Fibroblast of villous mesenchyme (primary cell): Measurements from ENCODE around the gene ZNF511. TPM values are rescaled to one million over a fixed set of nuclear protein-coding genes. Genes with fewer than 3 reads are reported as not detected.

Experiments
- DNase-seq: peaks from one replicate; pipeline ENCODE4 v3.0.0-alpha.2; 2010; ENCODE audit warnings: low read depth
- H3K4me3 ChIP-seq: 2 replicates; pipeline ENCODE4 v1.5.1; 2011; ENCODE audit warnings: low read depth, mild to moderate bottlenecking, low read length
- total RNA-seq: library from RNA; depleted of rRNA; stranded (reverse); fragments of >200 nt; gene quantifications from 2 replicates; pipeline ENCODE4 v1.2.3, GENCODE V29; 2012
- TF ChIP-seq, protein P1 (sequence below): IDR thresholded peaks from 2 replicates; pipeline ENCODE4 v1.5.1; 2012; ENCODE audit warnings: low read depth, mild to moderate bottlenecking, low read length; ENCODE audit not compliant: insufficient read depth

ZNF511 gene
- total RNA-seq, 1 donor: 21.2 TPM

DNA sequence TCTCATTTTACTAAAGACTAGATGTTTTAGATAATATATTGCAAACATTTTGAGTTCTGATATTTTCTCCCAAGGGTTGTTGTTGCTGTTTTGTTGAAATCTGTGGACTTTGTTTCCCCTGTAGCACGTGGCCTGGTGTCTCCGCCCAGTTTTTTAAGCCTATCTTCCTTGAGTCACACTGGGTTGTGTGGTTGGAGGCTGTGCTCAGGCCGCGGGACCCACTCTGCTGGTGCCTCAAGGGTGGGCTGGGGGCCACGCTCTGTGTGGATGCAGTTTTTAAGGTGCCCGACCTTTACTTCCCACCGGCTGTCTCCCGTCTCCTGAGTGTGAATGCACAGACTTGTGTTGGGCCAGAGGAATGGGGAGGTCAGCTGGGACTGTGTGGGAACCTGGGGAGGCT lies 34.2 kb downstream of the ZNF511 start:
- TF ChIP-seq, protein P1, sequence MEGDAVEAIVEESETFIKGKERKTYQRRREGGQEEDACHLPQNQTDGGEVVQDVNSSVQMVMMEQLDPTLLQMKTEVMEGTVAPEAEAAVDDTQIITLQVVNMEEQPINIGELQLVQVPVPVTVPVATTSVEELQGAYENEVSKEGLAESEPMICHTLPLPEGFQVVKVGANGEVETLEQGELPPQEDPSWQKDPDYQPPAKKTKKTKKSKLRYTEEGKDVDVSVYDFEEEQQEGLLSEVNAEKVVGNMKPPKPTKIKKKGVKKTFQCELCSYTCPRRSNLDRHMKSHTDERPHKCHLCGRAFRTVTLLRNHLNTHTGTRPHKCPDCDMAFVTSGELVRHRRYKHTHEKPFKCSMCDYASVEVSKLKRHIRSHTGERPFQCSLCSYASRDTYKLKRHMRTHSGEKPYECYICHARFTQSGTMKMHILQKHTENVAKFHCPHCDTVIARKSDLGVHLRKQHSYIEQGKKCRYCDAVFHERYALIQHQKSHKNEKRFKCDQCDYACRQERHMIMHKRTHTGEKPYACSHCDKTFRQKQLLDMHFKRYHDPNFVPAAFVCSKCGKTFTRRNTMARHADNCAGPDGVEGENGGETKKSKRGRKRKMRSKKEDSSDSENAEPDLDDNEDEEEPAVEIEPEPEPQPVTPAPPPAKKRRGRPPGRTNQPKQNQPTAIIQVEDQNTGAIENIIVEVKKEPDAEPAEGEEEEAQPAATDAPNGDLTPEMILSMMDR: no peak
- DNase-seq: no peak
- no peak overlapping the region for H3K4me3 ChIP-seq

GRCh38 chr10:133343558-133343957 lies 34.8 kb downstream of the ZNF511 start:
- TF ChIP-seq, protein P1: no peak
- DNase-seq: no peak
- H3K4me3 ChIP-seq: no peak overlapping the region

DNA sequence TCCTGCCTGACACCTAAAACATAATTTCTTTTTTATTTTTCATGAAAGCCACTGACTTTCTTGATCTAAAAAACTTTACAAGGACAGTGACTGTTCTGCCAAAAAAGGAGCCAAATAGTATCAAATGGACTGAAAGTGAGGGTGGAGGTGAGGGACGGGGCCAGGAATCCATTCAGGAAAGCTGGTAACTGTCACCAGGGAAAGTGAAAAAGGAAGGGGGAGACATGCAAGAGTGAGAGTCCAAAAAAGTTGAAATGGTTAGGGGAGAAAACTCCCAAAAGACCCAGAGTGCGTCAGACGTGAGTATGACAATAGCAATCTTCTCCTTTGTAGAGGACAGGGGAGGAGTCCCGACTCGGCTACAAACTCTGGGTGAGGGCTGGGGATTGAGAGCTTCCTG lies 35.5 kb downstream of the ZNF511 start:
- TF ChIP-seq, protein P1: no peak
- no peak for DNase-seq
- H3K4me3 ChIP-seq: no peak overlapping the region

- no peak for DNase-seq
- H3K4me3 ChIP-seq: no peak overlapping the region
- TF ChIP-seq, protein P1: no peak
These were observed 37.7 kb downstream of the ZNF511 start for GRCh38 chr10:133346413-133346812.

GRCh38 chr10:133347710-133348517 lies 39.2 kb downstream of the ZNF511 start:
- no peak for DNase-seq
- H3K4me3 ChIP-seq: no peak overlapping the region
- TF ChIP-seq, protein P1: no peak

- no peak for DNase-seq
- TF ChIP-seq, protein P1: no peak
- H3K4me3 ChIP-seq: no peak overlapping the region
These were observed 40.5 kb downstream of the ZNF511 start for GRCh38 chr10:133349160-133349568.
